Right lobe of liver (tissue), 6 donors: ENCODE results near the gene BEND3. TPM values are rescaled to one million over a fixed set of nuclear protein-coding genes. Genes with fewer than 3 reads are reported as not detected.

Experiments
- ATAC-seq, 4 donors: fragments of 200-7000 bp; cut with Tn5 transposase; one replicate each; pipeline ENCODE4 v1.9.1; 2020; ENCODE audit warnings: mild to moderate bottlenecking in 4 of 4, moderate library complexity in 4 of 4
- DNase-seq, 3 donors: peaks; one replicate each; pipeline ENCODE4 v3.0.0-alpha.2; 2020
- H3K27ac ChIP-seq, 3 donors: fragments of 200-600 bp; one replicate each; pipeline ENCODE4 v1.8.0; 2022
- H3K27me3 ChIP-seq, 2 donors: fragments of 200-600 bp; one replicate each; pipeline ENCODE4 v1.8.0; 2022
- H3K36me3 ChIP-seq, 4 donors: fragments of 200-600 bp; sonication (generic) in 1 of 4; one replicate each; pipeline versions ENCODE4 v1.5.1 to v1.8.0; 2017 to 2022; ENCODE audit warnings: control low read depth in 1 of 4
- H3K4me1 ChIP-seq, 4 donors: fragments of 200-600 bp; sonication (generic) in 1 of 4; one replicate each; pipeline versions ENCODE4 v1.5.1 to v1.8.0; 2017 to 2022; ENCODE audit warnings: control low read depth in 1 of 4
- H3K4me3 ChIP-seq, 3 donors: fragments of 200-600 bp; one replicate each; pipeline ENCODE4 v1.8.0; 2022
- H3K9me3 ChIP-seq, 4 donors: fragments of 200-600 bp; sonication (generic) in 1 of 4; one replicate each; pipeline versions ENCODE4 v1.5.1 to v1.8.0; 2017 to 2022; ENCODE audit warnings: control low read depth in 1 of 4
- POLR2A ChIP-seq: fragments of 450-650 bp; IDR thresholded peaks from one replicate; pipeline ENCODE4 v1.6.1; 2017; ENCODE audit warnings: antibody characterized with exemption, mild to moderate bottlenecking
- WGBS: methylation state at CpG from one replicate; pipeline ENCODE4 v1.1.6; 2018; ENCODE audit warnings: low coverage, low lambda C conversion rate; ENCODE audit not compliant: insufficient coverage; ENCODE audit errors: missing lambda C conversion rate; 5-methylcytosine and 5-hydroxymethylcytosine counted together
- intact Hi-C, 2 donors: fragments of 100-400 bp; cut with DNase I; formaldehyde crosslinking; loops; one replicate each; pipeline versions ENCODE4 v1.11.2 to v1.14.1; 2022
- total RNA-seq, 6 experiments: library from RNA; depleted of rRNA in 2 of 6; stranded (reverse); fragments of >200 nt in 2 of 6; fragmentation: NEBNext Ultra II Directional in 3 of 6; extraction: Animal tissue kit (Norgen Biotek cat#: 25700) in 3 of 6; gene quantifications; one replicate each; pipeline versions ENCODE4 v1.1.0 to v1.2.4, GENCODE V29; 2016 to 2023
- TF ChIP-seq, protein P1 (sequence below), 4 donors: fragments of 200-600 bp in 3 of 4; fragments of 450-650 bp in 1 of 4; IDR thresholded peaks; one replicate each; pipeline versions ENCODE4 v1.5.1 to v1.8.0; 2016 to 2022; ENCODE audit warnings: antibody characterized with exemption in 4 of 4, mild to moderate bottlenecking in 2 of 4
- donor health status: DM: no; HTN: yes; CAD: no.
- donor health status: DM: no; HTN: no; CAD: no.
- donor health status: DM: no; HTN: no; CAD: no.
- donor health status: DM: no; HTN: yes; CAD: no.
- donor health status: DM: no; HTN: yes; CAD: no.

BEND3 gene
- total RNA-seq, 6 experiments from 2014 or later: 0.83 to 2.7 (median 1.4) TPM

- TF ChIP-seq, protein P1, sequence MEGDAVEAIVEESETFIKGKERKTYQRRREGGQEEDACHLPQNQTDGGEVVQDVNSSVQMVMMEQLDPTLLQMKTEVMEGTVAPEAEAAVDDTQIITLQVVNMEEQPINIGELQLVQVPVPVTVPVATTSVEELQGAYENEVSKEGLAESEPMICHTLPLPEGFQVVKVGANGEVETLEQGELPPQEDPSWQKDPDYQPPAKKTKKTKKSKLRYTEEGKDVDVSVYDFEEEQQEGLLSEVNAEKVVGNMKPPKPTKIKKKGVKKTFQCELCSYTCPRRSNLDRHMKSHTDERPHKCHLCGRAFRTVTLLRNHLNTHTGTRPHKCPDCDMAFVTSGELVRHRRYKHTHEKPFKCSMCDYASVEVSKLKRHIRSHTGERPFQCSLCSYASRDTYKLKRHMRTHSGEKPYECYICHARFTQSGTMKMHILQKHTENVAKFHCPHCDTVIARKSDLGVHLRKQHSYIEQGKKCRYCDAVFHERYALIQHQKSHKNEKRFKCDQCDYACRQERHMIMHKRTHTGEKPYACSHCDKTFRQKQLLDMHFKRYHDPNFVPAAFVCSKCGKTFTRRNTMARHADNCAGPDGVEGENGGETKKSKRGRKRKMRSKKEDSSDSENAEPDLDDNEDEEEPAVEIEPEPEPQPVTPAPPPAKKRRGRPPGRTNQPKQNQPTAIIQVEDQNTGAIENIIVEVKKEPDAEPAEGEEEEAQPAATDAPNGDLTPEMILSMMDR (IDR thresholded peaks at IDR 0.05): peak in 2 of 4 donors; percentile 4 to 10
- no peak for TF ChIP-seq POLR2A
- intact Hi-C loops: no loop called here
- peak in 2 of 4 donors; percentile 67 to 75 for ATAC-seq
Measured at GRCh38 chr6:107082045-107082444, 33.3 kb downstream of the BEND3 start.

GRCh38 chr6:107080036-107080435, 35.3 kb downstream of the BEND3 start:
- H3K36me3 ChIP-seq: no peaks in the 10 kb centered on the region
- 83% methylated on average over 3 of the region's 5 CpGs for WGBS
- no peak for TF ChIP-seq POLR2A
- TF ChIP-seq, protein P1 (IDR thresholded peaks at IDR 0.05): peak in 1 of 4 donors; percentile 16
- no peaks in the 10 kb centered on the region for H3K27me3 ChIP-seq
- no peaks in the 10 kb centered on the region for H3K9me3 ChIP-seq
- no peak overlapping the region for H3K27ac ChIP-seq
- H3K4me3 ChIP-seq: no peak overlapping the region
- H3K4me1 ChIP-seq: no peaks in the 10 kb centered on the region
- intact Hi-C loops: no loop called here
- peak; percentile 31 to 59 (median 40) for ATAC-seq
- peak in 1 of 3 donors; percentile 24 for DNase-seq

More at GRCh38 chr6:107082045-107082444, 33.3 kb downstream of the BEND3 start:
- H3K27ac ChIP-seq: no peak overlapping the region
- no peaks in the 10 kb centered on the region for H3K27me3 ChIP-seq
- H3K36me3 ChIP-seq: no peaks in the 10 kb centered on the region
- WGBS: 50% methylated on average over 3 of the region's 4 CpGs
- H3K4me3 ChIP-seq: no peak overlapping the region
- H3K4me1 ChIP-seq: no peaks in the 10 kb centered on the region
- no peaks in the 10 kb centered on the region for H3K9me3 ChIP-seq
- DNase-seq: no peak

GRCh38 chr6:107079429-107079828, 35.9 kb downstream of the BEND3 start:
- WGBS: 22% methylated on average over 1 of the region's 4 CpGs

DNA sequence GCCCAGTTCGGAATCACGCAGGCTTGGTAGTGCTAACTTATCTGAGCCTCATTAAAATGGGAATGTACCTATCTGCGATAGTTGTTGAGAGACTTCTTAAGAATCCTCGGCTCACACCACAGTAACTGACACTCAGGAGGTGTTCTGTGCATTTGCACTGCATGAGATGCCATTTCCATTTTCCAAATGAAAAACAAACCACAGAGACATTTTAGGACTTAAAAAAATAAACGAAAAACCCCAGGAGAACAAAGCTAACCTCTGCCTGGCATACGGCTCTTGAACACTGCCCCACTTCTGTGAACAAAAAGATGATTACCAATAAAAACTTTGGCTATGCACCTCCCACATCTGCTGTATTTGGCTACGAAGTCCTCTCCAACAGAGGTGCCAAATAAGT, 37.6 kb downstream of the BEND3 start:
- H3K4me3 ChIP-seq: no peak overlapping the region
- H3K27me3 ChIP-seq: no peaks in the 10 kb centered on the region
- H3K9me3 ChIP-seq: no peaks in the 10 kb centered on the region
- ATAC-seq (no peak), DNase-seq (no peak)
- H3K4me1 ChIP-seq: no peaks in the 10 kb centered on the region
- 81% methylated on average over 6 of the region's 7 CpGs for WGBS
- no peak overlapping the region for H3K27ac ChIP-seq
- no peaks in the 10 kb centered on the region for H3K36me3 ChIP-seq
- intact Hi-C loops: no loop called here
- no peak for TF ChIP-seq POLR2A
- TF ChIP-seq, protein P1 (IDR thresholded peaks at IDR 0.05): no peak

More at GRCh38 chr6:107079429-107079828, 35.9 kb downstream of the BEND3 start:
- H3K27ac ChIP-seq: no peak overlapping the region
- peak in 1 of 4 donors; percentile 64 for ATAC-seq
- H3K4me3 ChIP-seq: no peak overlapping the region
- H3K4me1 ChIP-seq: no peaks in the 10 kb centered on the region
- intact Hi-C loops: no loop called here
- H3K27me3 ChIP-seq: no peaks in the 10 kb centered on the region
- no peak for TF ChIP-seq POLR2A
- TF ChIP-seq, protein P1 (IDR thresholded peaks at IDR 0.05): no peak
- H3K36me3 ChIP-seq: no peaks in the 10 kb centered on the region
- no peaks in the 10 kb centered on the region for H3K9me3 ChIP-seq
- peak in 1 of 3 donors; percentile 10 for DNase-seq

DNA sequence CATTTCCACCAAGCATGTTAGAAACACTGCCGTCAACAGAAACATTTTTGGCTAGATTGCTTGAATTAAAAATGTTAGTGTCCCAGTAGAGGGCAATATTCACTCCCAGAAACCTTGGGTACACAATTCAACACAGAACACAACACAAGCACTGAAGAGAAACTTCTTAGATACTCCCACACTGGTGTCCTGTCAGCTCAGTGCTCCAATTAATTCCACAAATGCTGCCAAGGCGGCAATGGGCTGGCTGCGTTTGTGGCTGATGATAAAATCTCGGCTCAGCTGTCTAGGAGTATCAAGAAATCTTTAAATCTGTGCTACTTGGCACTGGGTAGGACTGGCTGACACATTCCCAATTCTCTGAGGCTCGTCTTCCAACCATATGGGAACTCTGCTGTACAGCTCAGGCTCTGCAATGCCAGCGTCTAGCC, 39.3 kb downstream of the BEND3 start:
- H3K4me3 ChIP-seq: no peak overlapping the region
- TF ChIP-seq POLR2A: no peak
- TF ChIP-seq, protein P1 (IDR thresholded peaks at IDR 0.05): peak in 2 of 4 donors; percentile 23 to 28
- DNase-seq (peak in 1 of 3 donors; percentile 23), ATAC-seq (peak; percentile 35 to 59 (median 47))
- H3K27me3 ChIP-seq: no peaks in the 10 kb centered on the region
- no peaks in the 10 kb centered on the region for H3K4me1 ChIP-seq
- H3K36me3 ChIP-seq: no peaks in the 10 kb centered on the region
- H3K27ac ChIP-seq: no peak overlapping the region
- WGBS: 50% methylated on average over 5 of the region's 6 CpGs
- intact Hi-C loops: no loop called here
- no peaks in the 10 kb centered on the region for H3K9me3 ChIP-seq
